HG02798 (cell line): ENCODE data around the gene DMD.

ENCODE experiments used
- ATAC-seq: cut with Tn5 transposase; IDR thresholded peaks from one replicate; pipeline ENCODE4 v1.9.1; 2021; ENCODE audit warnings: mild to moderate bottlenecking; ENCODE audit not compliant: unreplicated experiment, poor library complexity

Gene DMD

DNA sequence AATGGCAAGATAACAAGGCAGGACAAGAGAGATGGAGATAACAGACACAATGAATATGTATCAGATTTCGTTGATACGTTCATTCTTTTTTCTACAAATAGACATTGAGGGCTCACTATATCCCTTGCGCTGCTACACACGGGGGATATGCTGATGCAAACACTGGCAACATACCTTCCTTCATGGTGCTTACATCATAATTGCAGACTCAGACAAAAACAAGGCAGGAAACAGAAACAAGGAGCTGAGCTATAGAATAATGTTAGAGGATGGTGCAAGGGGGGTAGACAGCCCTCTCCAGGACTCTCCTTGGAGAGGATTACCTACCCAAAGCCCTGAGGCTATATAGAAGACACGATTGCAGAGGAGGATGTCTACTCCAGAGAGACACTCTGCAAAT lies 1069.5 kb downstream of the DMD start:
- ATAC-seq = no peak

DNA sequence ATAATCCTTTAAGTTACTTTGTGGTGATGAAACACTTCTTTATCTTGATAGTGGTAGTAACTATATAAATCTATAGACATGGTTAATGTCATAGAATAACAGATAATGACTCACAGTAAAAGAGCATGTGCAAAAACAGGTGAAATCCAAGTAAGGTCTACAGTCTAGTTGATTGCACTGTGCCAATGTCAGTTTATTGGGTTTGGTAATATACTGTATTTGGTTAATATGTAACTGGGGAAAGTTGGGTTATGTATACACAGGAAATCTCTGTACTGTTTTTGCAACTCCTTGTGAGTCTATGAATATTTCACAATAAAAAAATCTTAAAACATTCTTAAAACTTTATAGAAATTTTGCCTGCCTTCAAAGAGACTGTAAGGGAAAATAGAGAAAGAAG lies 1071.9 kb downstream of the DMD start:
- ATAC-seq = no peak

DNA sequence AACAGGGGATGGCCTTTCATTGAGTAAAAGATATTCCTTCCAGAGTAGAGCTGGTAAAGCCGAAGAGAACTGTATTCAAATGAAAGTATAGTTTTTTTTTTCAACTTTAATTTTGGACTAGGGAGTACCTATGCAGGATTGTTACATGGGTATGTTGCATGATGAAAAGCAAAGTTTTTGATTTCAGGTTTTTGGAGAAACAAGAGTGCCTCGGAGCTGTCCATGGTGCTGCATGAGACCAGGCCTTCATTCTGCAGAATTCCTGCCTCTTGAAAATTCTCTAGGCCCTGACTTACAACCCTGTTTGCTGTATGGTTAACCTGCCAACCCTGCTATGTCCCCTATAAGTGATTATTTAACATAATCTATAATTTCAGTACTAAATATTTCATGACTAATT lies 1073.8 kb downstream of the DMD start:
- ATAC-seq = no peak

DNA sequence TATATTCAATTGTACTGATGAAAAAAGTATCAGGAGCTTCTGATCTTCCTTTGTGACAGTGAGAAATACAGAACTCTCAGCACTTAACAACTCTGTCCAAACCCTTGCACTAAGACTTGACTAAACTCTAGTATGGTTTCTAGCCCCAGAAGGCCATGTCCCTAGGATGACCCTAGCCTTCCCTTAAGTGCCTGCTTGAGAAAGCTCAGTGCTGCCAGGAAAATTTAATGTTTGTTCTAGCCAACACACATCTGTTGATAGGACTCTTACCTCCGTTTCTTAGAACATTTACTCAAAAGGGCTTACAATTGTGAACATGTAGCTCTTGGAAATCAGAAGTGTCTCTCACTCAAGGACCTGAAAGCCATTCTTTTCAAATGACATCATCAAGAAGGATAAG lies 1084.4 kb downstream of the DMD start:
- ATAC-seq = no peak

DNA sequence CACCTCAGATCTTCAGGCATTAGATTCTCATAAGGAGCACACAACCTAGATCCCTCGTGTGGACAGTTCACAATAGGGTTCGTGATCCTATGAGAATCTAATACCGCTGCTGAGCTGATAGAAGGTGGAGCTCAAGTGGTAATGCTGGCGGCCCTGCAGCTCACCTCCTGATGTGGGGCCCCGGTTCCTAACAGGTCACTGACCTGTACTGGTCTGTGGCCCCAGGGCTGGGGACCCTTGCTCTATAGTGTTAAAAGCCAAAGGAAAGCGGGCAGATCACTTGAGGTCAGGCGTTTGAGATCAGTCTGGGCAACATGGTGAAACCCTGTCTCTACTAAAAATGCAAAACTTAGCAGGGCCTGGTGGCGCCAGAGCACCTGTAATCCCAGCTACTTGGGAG lies 1092.5 kb downstream of the DMD start:
- no peak for ATAC-seq

DNA sequence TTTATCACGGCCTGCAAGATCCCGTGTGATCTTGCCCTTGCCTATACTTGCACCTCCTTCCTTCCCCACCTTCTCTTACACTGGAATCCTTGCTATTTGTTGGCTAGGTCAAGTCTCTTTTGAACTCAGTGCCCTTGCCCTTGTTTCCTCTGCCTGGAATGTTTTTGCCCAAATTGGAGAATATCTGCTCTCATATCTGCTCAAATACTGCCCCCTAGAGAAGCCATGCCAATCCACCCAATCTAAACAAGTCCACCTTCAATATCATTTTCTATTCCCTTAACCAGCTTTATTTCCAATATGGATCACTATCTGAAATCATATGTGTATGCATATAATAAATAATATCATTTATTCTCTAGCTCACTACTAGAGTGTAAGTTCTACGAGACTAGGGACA lies 1095.3 kb downstream of the DMD start:
- no peak for ATAC-seq

DNA sequence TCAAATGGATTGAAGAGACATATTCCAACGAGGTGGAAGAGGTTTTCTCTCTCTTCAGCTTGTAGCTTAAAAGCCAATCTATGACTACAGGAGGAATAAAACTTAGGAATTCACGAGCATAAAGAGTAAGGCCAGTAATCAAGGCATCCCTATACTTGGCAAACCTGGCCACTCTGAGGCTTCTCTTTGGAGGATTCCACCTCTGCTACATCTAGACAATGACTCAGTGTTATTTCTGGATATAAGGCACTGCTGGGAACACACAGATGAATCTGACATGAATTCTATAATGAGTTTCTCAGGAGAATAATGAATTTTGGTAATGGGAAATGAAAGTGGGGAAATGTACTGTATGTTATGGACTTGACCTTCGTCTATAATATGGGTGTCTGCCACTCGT lies 1123.7 kb downstream of the DMD start:
- ATAC-seq = no peak

DNA sequence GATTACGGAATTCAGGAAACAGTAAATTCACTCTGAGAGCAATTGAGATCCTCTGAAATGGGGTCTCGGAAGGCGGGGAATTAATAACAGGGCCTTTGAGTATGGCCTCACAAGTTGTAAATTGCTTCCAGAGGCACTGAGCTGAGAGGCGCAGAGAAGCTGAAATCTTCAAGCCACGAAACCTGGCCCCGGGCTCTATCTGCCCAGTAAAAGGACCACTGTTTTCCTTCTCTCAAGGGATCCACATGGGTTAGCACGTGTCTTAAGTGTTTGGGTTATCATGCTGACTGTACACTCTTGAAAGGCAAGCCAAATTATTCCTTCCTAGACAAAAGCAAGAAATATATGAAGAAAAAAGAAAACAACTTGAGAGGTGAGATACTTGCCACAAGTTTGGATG lies 1126.6 kb downstream of the DMD start:
- no peak for ATAC-seq

DNA sequence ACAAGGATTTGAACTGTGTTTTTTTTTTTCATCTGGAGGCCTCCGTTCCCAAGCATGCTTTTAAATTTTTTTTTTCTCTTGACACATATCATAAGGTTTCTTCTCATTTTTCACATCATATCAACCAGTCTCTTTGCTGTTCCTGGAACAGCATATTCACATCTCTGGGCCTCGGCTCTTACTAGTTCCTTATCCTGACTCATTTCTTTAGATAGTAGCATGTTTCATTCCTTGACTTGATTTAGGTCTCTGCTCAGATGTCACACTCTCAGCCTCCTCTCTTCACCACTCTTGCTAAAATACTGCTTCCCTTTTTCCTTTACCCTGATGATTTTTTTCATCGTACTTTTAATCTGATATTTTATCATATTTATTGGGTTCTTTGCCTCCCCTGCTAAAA lies 1163.1 kb downstream of the DMD start:
- ATAC-seq = no peak

DNA sequence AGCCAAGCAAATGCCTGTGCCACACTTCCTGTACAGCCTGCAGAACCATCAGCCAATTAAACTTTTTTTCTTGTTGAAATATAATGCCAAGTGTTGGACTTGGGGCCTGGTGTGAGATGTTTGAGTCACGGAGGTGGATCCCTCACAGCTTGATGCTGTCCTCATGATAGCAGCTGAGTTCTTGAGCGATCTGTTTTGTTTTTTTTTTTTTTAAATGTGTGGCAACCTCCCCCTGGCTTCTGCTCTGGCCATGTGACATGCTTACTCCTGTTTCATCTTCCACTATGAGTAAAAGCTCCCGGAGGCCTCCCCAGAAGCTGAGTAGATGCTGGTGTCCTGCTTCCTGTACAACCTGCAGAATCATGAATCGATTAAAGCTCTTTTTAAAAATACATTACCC lies 1166.2 kb downstream of the DMD start:
- no peak for ATAC-seq

DNA sequence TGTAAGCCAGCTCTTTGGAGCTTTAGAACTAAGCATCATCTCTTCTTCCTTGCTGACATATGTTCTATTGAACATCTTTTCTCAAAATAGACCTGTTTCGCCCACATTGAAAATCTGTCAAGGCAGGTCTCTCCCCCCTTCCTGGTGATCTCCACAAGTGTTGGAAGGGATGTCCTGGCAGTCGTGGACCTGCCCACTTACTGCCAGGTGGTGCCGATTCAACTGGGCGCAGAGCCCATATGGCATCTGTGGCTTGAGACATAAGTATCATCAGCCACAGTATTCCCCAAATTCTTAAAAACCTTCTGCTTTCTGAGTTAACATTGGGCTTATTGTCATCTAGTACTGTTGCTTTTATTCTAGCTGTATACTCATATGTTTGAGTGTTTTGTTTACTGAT lies 1170.2 kb downstream of the DMD start:
- no peak for ATAC-seq

DNA sequence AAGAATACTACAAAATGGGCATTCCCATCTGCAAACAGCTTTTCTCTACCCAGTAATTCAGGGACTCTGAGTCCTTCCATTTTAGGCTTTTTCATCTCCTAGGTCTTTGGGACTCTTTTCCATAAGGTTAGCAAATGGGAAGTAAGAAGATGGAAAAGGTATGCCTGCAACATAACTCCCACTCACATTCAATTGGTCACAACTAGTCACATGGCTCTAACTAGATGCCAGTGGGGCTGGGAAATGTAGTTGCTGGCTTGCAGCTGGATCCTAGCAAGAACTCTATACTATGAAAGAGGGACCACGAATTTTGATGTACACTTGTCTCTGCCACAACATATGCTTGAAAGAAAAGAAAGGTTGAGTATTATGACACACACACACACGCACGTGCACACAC lies 1184.6 kb downstream of the DMD start:
- no peak for ATAC-seq

DNA sequence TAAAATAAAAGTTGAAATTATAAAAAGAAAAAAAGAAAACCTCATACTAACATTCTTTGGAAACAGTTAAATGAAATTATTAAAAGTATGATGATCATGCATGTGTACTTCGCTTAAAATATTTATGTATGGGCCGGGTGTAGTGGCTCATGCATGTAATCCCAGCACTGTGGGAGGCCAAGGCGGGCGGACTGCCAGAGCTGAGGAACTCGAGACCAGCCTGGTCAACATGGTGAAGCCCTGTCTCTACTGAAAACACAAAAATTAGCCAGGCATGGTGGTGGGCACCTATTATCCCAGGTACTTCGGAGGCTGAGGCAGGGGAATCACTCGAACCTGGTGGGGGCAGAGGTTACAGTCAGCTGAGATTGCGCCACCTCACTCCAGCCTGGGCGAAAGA lies 1187.3 kb downstream of the DMD start:
- ATAC-seq = no peak

DNA sequence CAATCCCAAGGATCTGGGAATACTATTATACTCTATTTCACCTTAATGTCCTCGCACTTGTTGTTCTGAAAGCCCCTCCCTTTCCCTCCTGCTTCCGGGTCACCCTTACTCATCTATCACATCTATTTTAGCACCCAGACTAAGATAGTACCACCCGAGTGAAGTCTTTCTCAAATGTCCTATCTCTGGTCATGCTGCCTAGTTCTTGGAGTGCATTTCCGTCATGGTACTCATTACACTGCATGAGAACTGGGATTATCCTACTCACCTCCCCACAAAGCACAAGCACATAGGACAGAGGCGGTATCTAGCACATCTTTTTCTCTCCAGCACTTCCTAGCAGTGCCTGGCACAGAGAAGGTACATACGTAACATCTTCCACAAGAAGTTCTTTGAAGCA lies 1195.2 kb downstream of the DMD start:
- no peak for ATAC-seq

DNA sequence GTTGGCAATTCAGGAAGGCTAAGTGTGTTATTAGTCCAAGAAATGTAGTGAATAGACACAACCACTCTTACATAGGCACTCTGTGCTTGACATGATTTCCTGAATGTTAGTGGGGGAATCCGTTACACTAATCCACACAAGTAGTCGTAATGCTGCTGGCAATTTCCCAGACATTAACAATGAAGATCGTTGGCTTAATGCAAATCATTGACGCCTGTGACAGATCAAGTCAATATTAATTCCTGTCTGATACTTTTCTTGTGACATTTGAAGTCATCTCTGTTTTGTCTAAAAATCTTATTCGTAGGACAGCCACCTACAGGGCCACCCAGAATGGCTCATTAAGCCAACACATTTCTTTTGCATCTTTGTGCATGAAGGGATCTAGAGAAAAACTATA lies 1200.4 kb downstream of the DMD start:
- ATAC-seq = no peak

DNA sequence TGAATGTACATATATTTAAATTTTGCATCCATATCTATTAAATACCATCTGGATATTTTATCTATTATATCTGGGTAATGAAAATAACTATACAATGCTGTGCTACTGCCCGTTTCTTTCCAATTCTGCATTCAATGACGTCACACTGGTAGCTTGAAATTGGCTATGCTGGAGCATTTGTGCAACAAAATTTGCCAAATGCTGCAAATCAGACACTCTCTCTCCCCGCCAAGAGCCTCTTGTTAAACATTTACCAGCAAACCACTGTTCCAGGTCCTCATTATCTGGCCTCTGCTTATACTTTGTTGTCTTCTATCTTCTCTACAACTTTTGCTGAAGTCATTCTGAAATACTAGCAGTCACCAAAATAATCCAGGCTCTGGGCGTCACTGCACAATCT lies 1201.1 kb downstream of the DMD start:
- no peak for ATAC-seq

DNA sequence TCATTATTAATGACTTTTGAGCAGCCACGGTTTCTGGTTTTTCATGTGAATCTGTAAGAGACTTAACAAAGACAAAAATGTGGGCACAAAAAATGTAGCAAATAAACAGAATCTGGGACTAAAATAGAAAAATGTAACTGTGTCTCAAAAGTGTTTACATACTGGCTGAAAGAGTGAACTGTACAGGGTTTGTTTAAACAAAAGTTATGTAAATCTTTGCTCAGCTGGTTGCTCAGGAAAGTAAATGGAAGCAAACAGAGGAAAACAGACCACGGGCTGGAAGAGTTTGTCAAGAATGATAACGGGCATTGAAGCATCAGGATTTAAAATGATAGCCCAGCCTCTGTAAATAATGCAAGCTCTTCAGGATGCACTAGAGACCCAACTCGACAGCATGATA lies 1217.7 kb downstream of the DMD start:
- no peak for ATAC-seq

DNA sequence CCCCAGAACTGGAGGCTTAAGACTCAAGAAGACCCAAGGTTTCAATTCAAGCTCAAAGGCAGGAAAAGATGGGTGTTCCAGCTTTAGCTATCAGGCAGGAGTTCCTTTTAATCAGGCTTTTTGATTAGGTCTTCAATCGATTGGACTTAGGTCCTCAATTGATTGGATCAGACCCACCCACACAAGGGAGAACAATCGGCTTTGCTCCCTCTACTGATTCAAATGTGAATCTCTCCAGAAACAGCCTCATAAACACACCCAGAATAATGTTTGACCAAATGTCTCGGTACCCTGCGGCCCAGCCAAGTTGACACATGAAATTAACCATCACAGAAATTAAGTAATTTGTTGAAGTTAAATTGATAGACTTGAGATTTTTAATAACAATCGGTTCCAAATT lies 1222.4 kb downstream of the DMD start:
- ATAC-seq = no peak

DNA sequence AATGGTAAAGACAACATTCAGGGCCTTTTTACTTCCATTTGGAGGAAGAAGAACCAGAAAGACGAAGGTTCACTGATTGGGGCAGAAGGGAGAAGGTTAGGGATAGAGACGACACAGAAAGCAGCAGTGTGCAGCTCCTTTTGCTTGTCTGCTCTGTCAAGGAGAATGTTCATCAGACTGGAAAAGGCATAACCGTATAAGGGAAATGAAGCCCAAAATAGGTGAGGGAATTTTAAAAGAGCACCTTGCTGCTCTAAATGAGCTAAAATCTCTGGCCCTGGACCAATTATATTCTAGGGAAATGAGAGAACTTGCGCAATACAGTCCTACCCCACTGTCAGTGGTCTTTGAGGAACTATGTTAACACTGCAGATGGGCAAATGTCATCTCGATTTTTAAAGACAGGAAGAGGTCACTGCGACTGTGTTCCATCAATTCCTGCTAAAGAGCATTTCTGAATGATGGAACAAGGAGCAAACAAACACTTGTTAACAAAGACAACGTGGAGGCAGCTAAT lies 1229.7 kb downstream of the DMD start:
- ATAC-seq = no peak

DNA sequence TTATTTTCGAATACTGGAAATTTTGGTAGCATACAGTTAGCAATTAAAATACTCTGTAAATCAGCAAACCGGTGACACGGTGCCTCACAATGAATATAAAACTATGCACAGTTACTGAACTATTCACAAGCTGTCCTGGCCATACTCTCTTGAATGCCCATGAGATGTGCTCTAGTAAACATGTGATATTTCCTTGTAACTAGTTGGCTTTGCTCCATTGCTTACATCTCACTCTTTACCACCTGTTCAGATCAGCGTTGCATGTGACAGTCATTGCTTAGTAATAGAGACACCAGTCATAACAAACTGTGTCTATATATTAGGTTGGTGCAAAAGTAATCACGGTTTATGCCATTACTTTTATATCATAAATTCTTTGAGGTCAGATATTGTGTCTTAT lies 1241.6 kb downstream of the DMD start:
- ATAC-seq = no peak

DNA sequence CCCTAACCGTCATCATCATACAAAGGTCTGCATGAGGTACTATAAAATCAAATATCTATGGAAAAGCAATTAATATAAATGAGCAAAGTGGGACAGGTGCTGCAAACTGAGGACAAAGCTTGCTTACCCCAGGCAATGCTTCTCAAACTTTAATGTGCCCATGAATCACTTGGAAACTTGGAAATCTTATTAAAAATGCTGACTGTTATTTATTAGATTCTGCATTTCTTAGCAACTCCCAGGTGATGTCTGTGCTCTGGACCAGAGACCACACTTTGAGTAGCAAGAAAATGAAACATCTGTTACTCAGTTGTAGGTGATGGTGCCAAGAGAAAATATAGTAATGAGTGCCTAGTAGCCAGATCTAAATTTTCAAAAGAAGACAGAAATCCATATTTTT lies 1249.1 kb downstream of the DMD start:
- no peak for ATAC-seq

DNA sequence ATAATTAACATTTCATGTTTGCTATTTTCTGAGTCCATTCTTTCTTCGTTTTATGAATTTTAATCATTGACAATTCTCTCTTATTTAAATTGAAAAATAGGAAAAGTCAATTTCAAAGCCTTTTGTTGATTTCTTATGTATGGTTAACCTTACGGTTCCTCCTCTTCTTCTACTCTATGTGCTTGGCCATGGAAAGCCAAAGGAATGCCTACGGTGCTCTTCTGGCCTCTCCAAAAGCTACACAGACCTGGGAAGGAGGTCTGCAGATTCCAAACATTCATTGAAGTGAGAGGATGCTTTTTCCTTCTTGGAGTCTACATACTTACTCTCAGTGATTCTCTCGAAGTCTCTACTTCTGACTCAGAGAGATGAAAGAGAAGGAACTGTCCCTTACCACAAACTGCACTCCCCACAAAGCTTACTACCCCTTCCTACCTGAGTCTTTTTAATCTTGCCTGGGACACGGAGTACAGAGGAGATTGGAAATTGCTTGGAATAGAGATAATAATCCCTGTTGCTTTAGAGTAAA lies 1276.4 kb downstream of the DMD start:
- no peak for ATAC-seq

DNA sequence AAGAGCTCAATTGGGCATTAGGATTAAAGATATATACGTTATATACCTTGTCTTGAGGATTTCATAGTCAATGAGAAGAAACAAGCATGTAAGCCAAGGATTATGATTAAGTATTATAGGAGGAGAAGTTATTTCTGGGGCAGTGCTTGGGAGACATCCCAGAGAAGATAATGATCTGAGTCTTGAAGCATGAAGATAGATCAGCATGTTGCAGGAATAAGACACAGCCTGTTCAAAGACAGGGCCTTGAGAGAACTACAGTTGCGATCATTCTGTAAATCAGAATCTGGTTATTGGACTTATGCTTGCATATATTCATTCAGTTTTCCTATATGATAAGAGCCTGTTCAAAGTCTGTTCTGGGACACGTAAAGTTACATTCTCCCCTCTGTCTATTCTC lies 1277.3 kb downstream of the DMD start:
- ATAC-seq = no peak
